GM21381 (cell line): ENCODE measurements around the gene AFG3L2.

Source experiments
- ATAC-seq: cut with Tn5 transposase; IDR thresholded peaks from one replicate; pipeline ENCODE4 v1.9.1; 2021; ENCODE audit warnings: mild to moderate bottlenecking, moderate library complexity; ENCODE audit not compliant: unreplicated experiment

The AFG3L2 gene

GRCh38 chr18:12327510-12328178 lies 49.4 kb downstream of the AFG3L2 start:
- no peak for ATAC-seq

- no peak for ATAC-seq
Measured at GRCh38 chr18:12326711-12327460, 50.1 kb downstream of the AFG3L2 start.

DNA sequence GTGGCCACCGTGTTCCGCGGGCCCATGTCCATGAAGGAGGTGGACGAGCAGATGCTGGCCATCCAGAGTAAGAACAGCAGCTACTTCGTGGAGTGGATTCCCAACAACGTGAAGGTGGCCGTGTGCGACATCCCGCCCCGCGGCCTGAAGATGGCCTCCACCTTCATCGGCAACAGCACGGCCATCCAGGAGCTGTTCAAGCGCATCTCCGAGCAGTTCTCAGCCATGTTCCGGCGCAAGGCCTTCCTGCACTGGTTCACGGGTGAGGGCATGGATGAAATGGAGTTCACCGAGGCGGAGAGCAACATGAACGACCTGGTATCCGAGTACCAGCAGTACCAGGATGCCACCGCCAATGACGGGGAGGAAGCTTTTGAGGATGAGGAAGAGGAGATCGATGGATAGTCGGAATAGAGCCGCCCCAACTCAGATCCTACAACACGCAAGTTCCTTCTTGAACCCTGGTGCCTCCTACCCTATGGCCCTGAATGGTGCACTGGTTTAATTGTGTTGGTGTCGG lies 51.2 kb downstream of the AFG3L2 start:
- ATAC-seq: no peak

DNA sequence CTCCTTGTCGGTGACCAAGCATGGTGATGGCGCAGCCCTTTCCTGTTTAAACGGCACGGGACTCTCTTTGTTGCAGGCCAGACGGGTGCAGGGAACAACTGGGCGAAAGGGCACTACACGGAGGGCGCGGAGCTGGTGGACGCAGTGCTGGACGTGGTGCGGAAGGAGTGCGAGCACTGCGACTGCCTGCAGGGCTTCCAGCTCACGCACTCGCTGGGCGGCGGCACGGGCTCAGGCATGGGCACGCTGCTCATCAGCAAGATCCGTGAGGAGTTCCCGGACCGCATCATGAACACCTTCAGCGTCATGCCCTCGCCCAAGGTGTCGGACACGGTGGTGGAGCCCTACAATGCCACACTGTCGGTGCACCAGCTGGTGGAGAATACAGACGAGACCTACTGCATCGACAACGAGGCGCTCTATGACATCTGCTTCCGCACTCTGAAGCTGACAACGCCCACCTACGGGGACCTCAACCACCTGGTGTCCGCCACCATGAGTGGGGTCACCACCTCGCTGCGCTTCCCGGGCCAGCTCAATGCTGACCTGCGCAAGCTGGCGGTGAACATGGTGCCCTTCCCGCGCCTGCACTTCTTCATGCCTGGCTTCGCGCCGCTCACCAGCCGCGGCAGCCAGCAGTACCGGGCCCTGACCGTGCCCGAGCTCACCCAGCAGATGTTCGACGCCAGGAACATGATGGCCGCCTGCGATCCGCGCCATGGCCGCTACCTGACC lies 51.9 kb downstream of the AFG3L2 start:
- ATAC-seq: no peak

GRCh38 chr18:12321333-12321732 lies 55.7 kb downstream of the AFG3L2 start:
- peak; percentile 73 for ATAC-seq

DNA sequence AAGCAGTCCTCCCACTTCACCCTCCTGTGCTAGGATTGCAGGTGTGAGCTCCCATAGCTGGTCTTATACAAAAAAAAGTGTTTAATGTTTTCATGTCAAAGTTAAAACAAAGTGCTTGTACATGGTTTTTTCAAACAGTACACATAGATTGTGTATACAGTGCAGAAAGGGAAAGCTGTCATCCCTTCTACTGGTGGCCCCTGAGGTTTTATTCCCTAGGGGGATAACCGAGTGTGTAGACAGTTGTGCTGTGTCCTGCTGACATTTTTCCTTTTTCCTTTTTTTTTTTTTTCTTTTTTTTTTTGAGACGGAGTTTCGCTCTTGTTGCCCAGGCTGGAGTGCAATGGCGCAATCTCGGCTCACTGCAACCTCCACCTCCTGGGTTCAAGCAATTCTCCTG lies 58.2 kb downstream of the AFG3L2 start:
- no peak for ATAC-seq

- no peak for ATAC-seq
Measured at GRCh38 chr18:12318334-12318697, 58.7 kb downstream of the AFG3L2 start.

DNA sequence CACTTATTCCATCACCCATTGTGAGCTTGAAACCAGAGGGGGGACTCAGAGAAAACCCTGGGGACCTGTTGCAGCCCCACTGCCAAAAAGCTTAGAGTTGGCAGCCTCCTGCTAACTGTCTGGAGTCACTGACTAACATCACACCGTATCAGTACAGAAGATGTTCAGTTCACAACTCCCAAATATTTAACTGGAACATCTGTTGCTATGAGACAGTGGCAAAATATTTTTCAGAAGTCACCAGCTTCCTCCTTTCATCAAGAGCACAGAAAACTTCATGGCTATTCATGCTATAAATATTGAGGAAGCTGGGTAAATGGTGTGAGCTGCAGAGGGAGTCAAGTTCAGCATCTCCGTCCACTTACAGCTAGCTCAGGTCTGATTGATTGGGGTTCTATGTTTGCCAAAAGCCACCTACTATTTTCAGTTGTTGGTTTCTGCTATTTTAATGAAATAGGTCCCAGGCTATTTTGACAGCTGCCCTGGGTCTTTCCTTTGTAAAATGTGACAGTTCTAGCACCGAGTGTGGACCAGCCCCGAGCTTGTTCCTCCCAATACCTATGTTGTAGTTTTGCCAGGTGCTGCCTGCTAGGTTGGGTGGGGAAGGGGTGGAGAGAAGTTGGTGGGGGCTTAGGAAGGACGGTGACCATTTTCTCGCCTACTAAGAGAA lies 59.2 kb downstream of the AFG3L2 start:
- ATAC-seq: no peak

GRCh38 chr18:12315911-12316310 lies 61.1 kb downstream of the AFG3L2 start:
- no peak for ATAC-seq

DNA sequence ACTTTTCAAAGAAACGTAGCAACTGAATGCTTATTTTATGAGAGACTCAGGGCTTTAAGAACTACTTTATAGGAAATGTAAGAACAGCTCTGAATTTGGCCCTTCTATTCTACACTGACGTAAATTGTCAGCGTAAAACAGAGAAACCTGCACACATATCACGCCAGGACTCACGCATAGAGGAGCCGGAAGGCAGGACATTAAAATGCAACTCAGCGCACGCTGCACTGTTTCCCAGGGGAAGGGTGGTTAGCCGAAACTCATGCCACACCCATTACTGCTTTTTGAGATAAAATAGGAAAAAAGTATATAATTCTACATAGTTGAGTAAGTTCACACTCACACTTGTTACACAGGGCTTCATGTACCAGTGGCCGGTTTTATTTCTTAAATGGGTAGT lies 61.5 kb downstream of the AFG3L2 start:
- no peak for ATAC-seq

DNA sequence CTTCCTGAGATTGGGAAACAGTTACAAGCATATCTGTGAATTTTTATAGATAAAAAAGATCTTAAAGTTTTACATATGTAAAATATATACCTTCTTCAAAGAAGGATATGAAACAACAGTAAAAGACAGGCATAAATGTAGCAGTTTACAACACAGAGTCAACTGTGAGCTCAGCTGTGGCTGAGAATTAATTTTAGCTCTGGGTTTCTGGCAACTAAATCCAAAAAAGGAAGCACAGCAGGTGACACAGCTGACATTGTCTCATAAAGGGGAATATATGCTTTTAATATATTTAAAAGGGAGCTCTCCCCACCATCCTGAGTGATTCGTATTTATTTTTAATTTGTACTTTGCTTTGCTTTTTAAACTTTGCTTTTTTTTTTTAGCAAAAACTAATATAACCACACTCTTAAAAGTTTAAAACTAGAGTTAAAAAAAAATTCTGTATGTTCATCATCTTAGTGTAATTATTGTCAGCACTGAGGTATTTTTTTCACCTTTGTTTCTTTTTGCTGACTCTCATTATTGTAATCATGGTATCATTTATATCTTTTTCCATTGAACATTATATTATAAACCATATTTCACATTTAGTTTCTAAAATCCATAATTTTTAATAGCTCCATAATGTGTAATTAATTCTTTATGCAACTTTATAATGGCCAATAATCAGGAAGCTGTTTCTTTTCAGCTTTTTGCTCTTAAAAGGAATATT lies 62.3 kb downstream of the AFG3L2 start:
- no peak for ATAC-seq

GRCh38 chr18:12313530-12314245 lies 63.3 kb downstream of the AFG3L2 start:
- no peak for ATAC-seq

- ATAC-seq: no peak
Measured at GRCh38 chr18:12312976-12313375, 64.1 kb downstream of the AFG3L2 start.

DNA sequence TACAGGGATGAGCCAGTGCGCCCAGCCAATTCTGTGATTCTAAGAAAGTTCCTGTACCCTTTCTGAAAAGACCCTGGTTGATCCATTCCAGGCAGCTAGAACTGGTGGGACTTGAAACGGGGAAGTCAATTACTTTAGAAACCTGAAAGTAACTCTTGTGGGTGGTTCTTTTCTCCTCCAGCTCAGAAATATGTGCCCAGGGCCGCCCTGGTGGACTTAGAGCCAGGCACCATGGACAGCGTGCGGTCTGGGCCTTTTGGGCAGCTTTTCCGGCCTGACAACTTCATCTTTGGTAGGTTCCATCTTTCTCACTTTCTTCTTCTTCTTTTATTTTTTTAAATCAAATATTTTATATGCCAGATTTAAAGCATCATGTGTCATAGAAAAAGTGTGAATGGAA lies 66.3 kb downstream of the AFG3L2 start:
- ATAC-seq: no peak

DNA sequence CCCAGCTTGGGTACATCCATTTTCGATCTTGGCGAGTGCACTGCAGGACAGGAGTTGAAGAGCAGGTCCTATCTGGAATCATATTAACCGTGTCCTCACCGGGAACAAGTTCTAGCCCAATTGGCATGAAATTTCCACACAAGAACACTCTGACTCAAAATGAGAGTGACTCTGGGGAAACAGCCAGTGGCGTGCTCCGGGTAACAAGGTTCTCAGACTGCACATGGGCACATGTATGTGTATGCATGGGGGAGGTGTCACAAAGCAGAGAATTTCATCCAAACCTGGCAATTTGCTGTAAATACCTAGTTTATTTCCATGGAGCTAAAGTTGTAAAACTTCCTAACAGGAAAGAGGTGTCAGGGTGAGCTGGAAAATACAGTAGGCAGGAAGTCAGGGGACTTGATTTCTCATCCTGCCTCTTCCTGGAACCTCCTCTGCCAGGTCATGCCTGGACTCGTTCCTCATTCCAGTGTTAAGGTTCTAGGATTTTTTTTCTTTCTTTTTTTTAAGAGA lies 67.3 kb downstream of the AFG3L2 start:
- ATAC-seq: no peak

- ATAC-seq: peak; percentile 53
Measured at GRCh38 chr18:12308386-12309100, 68.5 kb downstream of the AFG3L2 start.

- peak; percentile 55 for ATAC-seq
Measured at GRCh38 chr18:12307701-12308385, 69.2 kb downstream of the AFG3L2 start, which contains the start of gene TUBB6. TUBB6 (plus strand) TSS chr18:12308241; CDS start chr18:12308293, 52 bp downstream.
